Measurements from ENCODE around the gene ATP6V1G3.

DNA sequence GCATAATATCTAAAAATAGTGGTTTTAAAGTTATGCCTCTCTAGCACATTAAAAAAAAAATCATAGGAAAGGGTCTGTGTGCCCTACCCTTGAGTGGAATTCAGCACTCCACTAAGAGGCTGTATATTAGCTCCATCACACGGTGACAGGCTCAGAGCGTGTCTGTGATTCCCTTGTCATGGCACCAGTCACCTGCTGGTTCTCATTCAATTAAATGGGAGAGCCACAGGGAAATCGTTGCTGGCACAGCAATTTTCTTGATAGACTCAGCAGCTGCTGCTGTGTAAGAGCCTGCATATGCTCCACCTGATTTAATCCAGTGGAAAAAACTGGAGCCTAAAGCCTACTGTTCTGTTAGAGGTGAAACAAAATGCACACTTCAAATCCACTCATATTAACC lies 9.5 kb downstream of the ATP6V1G3 start:
- TF ChIP-seq, protein P1, sequence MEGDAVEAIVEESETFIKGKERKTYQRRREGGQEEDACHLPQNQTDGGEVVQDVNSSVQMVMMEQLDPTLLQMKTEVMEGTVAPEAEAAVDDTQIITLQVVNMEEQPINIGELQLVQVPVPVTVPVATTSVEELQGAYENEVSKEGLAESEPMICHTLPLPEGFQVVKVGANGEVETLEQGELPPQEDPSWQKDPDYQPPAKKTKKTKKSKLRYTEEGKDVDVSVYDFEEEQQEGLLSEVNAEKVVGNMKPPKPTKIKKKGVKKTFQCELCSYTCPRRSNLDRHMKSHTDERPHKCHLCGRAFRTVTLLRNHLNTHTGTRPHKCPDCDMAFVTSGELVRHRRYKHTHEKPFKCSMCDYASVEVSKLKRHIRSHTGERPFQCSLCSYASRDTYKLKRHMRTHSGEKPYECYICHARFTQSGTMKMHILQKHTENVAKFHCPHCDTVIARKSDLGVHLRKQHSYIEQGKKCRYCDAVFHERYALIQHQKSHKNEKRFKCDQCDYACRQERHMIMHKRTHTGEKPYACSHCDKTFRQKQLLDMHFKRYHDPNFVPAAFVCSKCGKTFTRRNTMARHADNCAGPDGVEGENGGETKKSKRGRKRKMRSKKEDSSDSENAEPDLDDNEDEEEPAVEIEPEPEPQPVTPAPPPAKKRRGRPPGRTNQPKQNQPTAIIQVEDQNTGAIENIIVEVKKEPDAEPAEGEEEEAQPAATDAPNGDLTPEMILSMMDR (conservative IDR thresholded peaks at IDR 0.05; ENCODE audit: low read length) = no peak
- TF ChIP-seq EZH2phosphoT487 (IDR thresholded peaks at IDR 0.05; ENCODE audit: borderline replicate concordance) = no peak
